SJSA1 (cell line): ENCODE results near the gene ASH1L. TPM values are rescaled to one million over a fixed set of nuclear protein-coding genes. Genes with fewer than 3 reads are reported as not detected.
"Not testable (repeated sequence)": the region's sequence is repeated elsewhere in the genome, so short reads cannot be mapped to it uniquely, and the experiment has no call there.

ENCODE experiments used
- DNase-seq, 2 experiments: peaks; one replicate each; pipeline ENCODE4 v3.0.0-alpha.2; 2015 to 2020; ENCODE audit warnings: low spot score in 2 of 2, low read depth in 1 of 2
- H3K27ac ChIP-seq: fragments of 250-450 bp; sonication (Bioruptor Pico); 2 replicates; pipeline ENCODE4 v1.5.1; 2020; ENCODE audit warnings: mild to moderate bottlenecking, moderate library complexity
- H3K27me3 ChIP-seq: fragments of 250-450 bp; sonication (Bioruptor Pico); replicated peaks from 2 replicates; pipeline ENCODE4 v1.5.1; 2020; ENCODE audit warnings: mild to moderate bottlenecking, moderate library complexity
- H3K36me3 ChIP-seq: fragments of 250-450 bp; sonication (Bioruptor Pico); 2 replicates; pipeline ENCODE4 v1.5.1; 2020; ENCODE audit warnings: mild to moderate bottlenecking
- H3K4me1 ChIP-seq: fragments of 250-450 bp; sonication (Bioruptor Pico); replicated peaks from 2 replicates; pipeline ENCODE4 v1.6.1; 2021; ENCODE audit warnings: mild to moderate bottlenecking
- H3K4me3 ChIP-seq: fragments of 250-450 bp; sonication (Bioruptor Pico); 2 replicates; pipeline ENCODE4 v1.5.1; 2020; ENCODE audit warnings: mild to moderate bottlenecking
- H3K9me3 ChIP-seq: fragments of 250-450 bp; sonication (Bioruptor Pico); replicated peaks from 2 replicates; pipeline ENCODE4 v1.5.1; 2020; ENCODE audit warnings: mild to moderate bottlenecking
- total RNA-seq: library from RNA; depleted of rRNA; stranded (reverse); fragments of >200 nt; shearing (Covaris generic); gene quantifications from 2 replicates; pipeline ENCODE4 v1.2.3, GENCODE V29; 2014; rRNA removed

The ASH1L gene
- total RNA-seq: 14.7 and 23.0 TPM in 2 replicates

GRCh38 chr1:155562581-155563376 lies at the start of gene ASH1L:
ASH1L (minus strand) TSS chr1:155562803; CDS start chr1:155521519, 41,284 bp downstream.
- H3K27me3 ChIP-seq: no peaks in the 10 kb centered on the region
- H3K9me3 ChIP-seq: no peaks in the 10 kb centered on the region
- peak; percentile 95 to 99 for DNase-seq
- peak within 1 kb of the TSS; percentile 100 for H3K27ac ChIP-seq
- H3K36me3 ChIP-seq: peaks cover 23% of the 10 kb centered on the region
- H3K4me1 ChIP-seq: peaks cover 9% of the 10 kb centered on the region
- H3K4me3 ChIP-seq: peak within 1 kb of the TSS; percentile 100

- H3K36me3 ChIP-seq: peaks cover 12% of the 10 kb centered on the region
Observed at GRCh38 chr1:155610257-155610647, 47.6 kb upstream of the ASH1L start.

GRCh38 chr1:155609515-155610256 lies 47.1 kb upstream of the ASH1L start, which contains the start of gene MSTO1:
MSTO1 (plus strand) TSS chr1:155610218; CDS start chr1:155610249, 31 bp downstream.
- H3K27me3 ChIP-seq: no peaks in the 10 kb centered on the region
- H3K27ac ChIP-seq: peak within 1 kb of the TSS; percentile 40
- DNase-seq: peak; percentile 94 to 98
- H3K9me3 ChIP-seq: no peaks in the 10 kb centered on the region
- peak within 1 kb of the TSS; percentile 43 for H3K4me3 ChIP-seq
- peaks cover 3% of the 10 kb centered on the region; the same call in 1 of the 2 replicates for H3K4me1 ChIP-seq
- H3K36me3 ChIP-seq: peaks cover 9% of the 10 kb centered on the region

More at GRCh38 chr1:155610257-155610647, 47.6 kb upstream of the ASH1L start:
- not testable (repeated sequence) for H3K4me1 ChIP-seq, DNase-seq, H3K27ac ChIP-seq, H3K27me3 ChIP-seq, H3K9me3 ChIP-seq
- H3K4me3 ChIP-seq: peak overlapping the region; percentile 43

- DNase-seq: no peak
- no peaks in the 10 kb centered on the region for H3K9me3 ChIP-seq
- peaks cover 3% of the 10 kb centered on the region; the same call in 1 of the 2 replicates for H3K4me1 ChIP-seq
- no peak overlapping the region for H3K27ac ChIP-seq
- H3K4me3 ChIP-seq: no peak overlapping the region
- H3K36me3 ChIP-seq: peaks cover 8% of the 10 kb centered on the region
- H3K27me3 ChIP-seq: no peaks in the 10 kb centered on the region
Observed at GRCh38 chr1:155608888-155609225, 46.3 kb upstream of the ASH1L start.

- DNase-seq: peak; percentile 10 to 55
- H3K4me3 ChIP-seq: no peak overlapping the region
- no peaks in the 10 kb centered on the region for H3K27me3 ChIP-seq
- no peaks in the 10 kb centered on the region for H3K9me3 ChIP-seq
- H3K36me3 ChIP-seq: peaks cover 7% of the 10 kb centered on the region
- H3K4me1 ChIP-seq: peaks cover 3% of the 10 kb centered on the region; the same call in 1 of the 2 replicates
- H3K27ac ChIP-seq: no peak overlapping the region
Observed at GRCh38 chr1:155607708-155608107, 45.1 kb upstream of the ASH1L start.

- H3K27me3 ChIP-seq, H3K27ac ChIP-seq, H3K4me3 ChIP-seq, DNase-seq, H3K36me3 ChIP-seq, H3K4me1 ChIP-seq, H3K9me3 ChIP-seq: not testable (repeated sequence)
Observed at GRCh38 chr1:155599828-155600572, 37.4 kb upstream of the ASH1L start.

- Histone ChIP-seq H3K4me3 (no peak overlapping the region), H3K27ac (no peak overlapping the region), H3K36me3 (no peaks in the 10 kb centered on the region), H3K27me3 (no peaks in the 10 kb centered on the region), H3K9me3 (no peaks in the 10 kb centered on the region), H3K4me1 (no peaks in the 10 kb centered on the region; the same call in 1 of the 2 replicates)
- no peak for DNase-seq
Observed at GRCh38 chr1:155598842-155599331, 36.3 kb upstream of the ASH1L start.

- Histone ChIP-seq H3K36me3 (no peaks in the 10 kb centered on the region), H3K27ac (no peak overlapping the region), H3K4me3 (no peak overlapping the region), H3K4me1 (no peaks in the 10 kb centered on the region; the same call in 1 of the 2 replicates), H3K27me3 (no peaks in the 10 kb centered on the region), H3K9me3 (no peaks in the 10 kb centered on the region)
- DNase-seq: no peak
Observed at GRCh38 chr1:155596864-155597263, 34.3 kb upstream of the ASH1L start.

GRCh38 chr1:155595877-155596474 lies 33.4 kb upstream of the ASH1L start:
- not testable (repeated sequence) for DNase-seq, H3K36me3 ChIP-seq, H3K27ac ChIP-seq, H3K4me3 ChIP-seq, H3K4me1 ChIP-seq, H3K27me3 ChIP-seq, H3K9me3 ChIP-seq

- Histone ChIP-seq H3K36me3 (no peaks in the 10 kb centered on the region), H3K4me1 (no peaks in the 10 kb centered on the region), H3K27ac (no peak overlapping the region), H3K4me3 (no peak overlapping the region), H3K9me3 (no peaks in the 10 kb centered on the region), H3K27me3 (no peaks in the 10 kb centered on the region)
- DNase-seq: peak in 1 of 2 experiments; percentile 61
Observed at GRCh38 chr1:155591770-155592169, 29.2 kb upstream of the ASH1L start.

- not testable (repeated sequence) for H3K36me3 ChIP-seq, H3K9me3 ChIP-seq, H3K27ac ChIP-seq, DNase-seq, H3K4me1 ChIP-seq, H3K4me3 ChIP-seq, H3K27me3 ChIP-seq
Observed at GRCh38 chr1:155590516-155591247, 28.1 kb upstream of the ASH1L start.

- not testable (repeated sequence) for DNase-seq, H3K27me3 ChIP-seq, H3K4me1 ChIP-seq, H3K27ac ChIP-seq, H3K9me3 ChIP-seq, H3K4me3 ChIP-seq, H3K36me3 ChIP-seq
Observed at GRCh38 chr1:155589282-155589681, 26.7 kb upstream of the ASH1L start.

GRCh38 chr1:155583846-155584245 lies 21.2 kb upstream of the ASH1L start:
- not testable (repeated sequence) for H3K36me3 ChIP-seq, H3K27ac ChIP-seq, H3K4me3 ChIP-seq, H3K27me3 ChIP-seq, H3K4me1 ChIP-seq, DNase-seq, H3K9me3 ChIP-seq
